Hematopoietic multipotent progenitor cell treated with erythropoietin and hydrocortisone succinate and interleukin-3 and kit ligand, for 6 days (in vitro differentiated cells): Measurements from ENCODE around the gene RFTN2.

ENCODE experiments used
- DNase-seq: peaks from one replicate; pipeline ENCODE4 v3.0.0-alpha.2; 2015

Gene RFTN2

GRCh38 chr2:197538412-197538811 lies 137.0 kb downstream of the RFTN2 start:
- no peak for DNase-seq
